COR-L47 (cell line): ENCODE measurements around the gene PYGL.
"Not testable (repeated sequence)": the region's sequence is repeated elsewhere in the genome, so short reads cannot be mapped to it uniquely, and the experiment has no call there.

Source experiments
- DNase-seq: peaks from one replicate; lab custom pipeline; 2025; lab: John Stamatoyannopoulos, UW

PYGL gene

DNA sequence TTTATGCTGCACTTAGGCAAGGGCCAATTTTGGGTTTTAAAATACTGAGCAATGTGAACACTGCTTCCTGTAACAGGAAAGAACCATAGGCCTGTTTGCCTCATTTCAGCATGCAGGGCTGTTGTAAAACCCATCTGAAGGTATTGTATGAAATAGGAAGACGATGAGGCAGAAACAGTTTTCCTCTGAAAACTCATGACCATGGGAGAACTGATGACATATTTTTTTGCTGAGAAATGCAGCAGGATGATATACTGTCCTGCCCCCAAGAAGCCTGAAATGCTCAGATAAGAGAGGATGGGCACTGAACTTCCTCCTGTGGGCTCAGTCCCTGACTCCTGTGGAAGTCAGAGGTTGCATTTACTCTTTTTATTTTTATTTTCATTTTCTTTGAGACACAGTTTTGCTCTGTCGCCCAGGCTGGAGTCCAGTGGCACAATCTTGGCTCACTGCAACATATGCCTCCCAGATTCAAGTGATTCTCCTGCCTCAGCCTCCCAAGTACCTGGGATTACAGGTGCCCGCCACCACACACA lies 17.4 kb downstream of the PYGL start:
- no peak for DNase-seq

DNA sequence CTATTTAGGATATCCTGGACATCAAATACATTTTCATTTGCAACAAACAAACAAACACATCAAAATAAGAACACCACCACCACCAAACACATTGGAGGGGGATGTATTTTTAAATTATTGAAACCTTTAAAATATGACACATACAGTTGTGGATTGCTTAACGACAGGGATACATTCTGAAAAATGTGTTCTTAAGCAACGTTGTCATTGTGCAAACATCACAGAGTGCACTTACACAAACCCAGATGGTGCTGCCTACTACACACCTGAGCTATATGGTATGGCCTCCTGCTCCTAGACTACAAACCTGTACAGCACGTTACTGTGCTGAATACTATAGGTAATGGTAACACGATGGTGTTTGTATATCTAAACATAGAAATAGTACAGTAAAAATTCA lies 19.4 kb downstream of the PYGL start:
- DNase-seq = no peak

DNA sequence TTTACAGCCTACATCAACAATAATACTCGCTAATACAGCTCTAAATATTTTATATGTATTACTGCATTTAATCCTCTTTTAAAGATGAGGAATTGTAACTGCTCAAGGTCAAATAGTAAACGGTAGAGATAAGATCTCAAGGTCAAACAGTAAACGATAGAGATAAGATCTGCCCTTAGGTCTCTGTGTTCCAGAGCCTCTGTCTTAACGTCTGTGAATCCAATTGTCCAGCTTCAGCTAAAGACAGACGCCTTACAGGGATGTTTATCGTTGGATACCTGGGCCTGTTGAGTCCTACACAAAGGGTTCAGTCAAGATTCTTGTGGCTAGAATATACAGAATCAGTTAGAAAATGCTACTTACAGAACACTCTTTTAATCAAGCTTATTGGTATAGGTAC lies 20.0 kb downstream of the PYGL start:
- no peak for DNase-seq

DNA sequence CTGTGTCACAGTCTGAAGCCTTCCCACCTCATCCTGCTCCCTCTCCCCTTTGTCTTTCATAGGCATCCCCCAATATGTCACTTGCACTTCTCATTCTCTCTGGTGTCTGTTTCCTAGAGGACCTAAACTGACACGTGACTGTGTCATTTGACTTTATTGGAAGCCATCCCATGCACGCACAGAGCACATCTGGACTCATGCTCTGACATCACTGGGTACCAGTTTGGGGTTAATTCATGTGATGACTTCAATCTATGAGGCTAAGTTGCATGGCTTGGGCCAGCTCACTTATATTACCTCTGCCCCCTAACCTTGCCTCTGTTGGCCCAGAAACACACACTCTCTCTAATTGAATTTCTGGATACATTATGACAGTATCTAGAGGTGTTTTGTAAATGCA lies 21.5 kb downstream of the PYGL start:
- DNase-seq = no peak

GRCh38 chr14:50920482-50921230 lies 23.6 kb downstream of the PYGL start:
- DNase-seq = no peak

DNA sequence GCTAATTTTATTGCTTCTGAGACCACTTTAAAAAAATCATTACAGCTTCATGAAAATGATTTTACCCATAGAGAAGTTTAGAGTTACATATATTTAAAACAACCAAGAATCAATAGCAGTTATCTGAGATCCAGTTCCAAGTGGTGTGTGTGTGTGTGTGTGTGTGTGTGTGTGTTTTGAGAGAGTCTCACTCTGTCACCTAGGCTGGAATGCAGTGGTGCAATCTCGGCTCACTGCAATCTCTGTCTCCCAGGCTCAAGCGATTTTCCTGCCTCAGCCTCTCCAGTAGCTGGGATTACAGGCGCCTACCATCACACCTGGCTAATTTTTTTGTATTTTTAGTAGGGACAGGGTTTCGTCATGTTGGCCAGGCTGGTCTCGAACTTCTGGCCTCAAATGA lies 24.8 kb downstream of the PYGL start:
- not testable (repeated sequence) for DNase-seq

- DNase-seq = no peak
These were observed 26.8 kb downstream of the PYGL start for GRCh38 chr14:50917449-50917848.

DNA sequence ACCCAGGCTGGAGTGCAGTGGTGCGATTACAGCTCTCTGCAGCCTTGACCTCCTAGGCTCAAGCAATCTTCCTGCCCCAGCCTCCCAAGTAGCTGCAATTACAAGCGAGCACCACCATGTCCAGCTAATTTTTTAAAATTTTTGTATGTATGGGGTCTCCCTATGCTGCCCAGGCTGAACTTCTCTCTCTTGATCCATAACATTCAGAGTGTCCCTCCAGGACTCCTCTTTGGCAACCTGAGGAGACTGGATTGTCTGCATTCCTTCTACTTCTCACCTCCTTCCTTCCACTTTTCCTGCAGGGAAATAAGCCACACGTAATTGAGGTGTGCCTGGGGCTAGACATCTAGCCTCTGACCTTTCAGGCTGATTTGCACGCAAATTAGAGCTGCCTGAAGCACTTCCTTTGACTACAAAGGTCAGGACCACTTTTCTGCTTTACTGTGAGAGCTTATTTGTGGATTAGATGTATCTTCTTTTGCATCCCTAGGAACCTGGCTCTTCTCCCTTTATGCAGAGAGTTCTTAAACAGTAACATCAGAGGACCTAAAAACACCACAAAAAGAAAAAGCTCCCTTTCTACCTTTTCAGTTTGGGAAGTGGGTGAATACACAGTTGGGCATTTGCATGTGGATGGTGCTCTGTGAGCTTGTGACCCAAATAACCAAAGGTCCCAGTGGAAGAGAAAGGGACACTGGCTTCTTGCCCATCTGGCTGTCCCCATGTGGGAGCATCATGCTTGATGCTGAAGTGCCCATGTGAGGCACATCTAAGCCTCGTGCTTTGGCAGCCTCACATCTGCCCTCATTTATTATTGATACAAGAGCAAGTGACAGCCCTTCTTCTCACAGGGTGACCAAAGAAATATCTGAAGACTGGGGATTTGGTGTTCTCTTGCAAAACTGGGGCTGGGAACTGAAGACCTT lies 33.5 kb downstream of the PYGL start:
- DNase-seq = no peak

GRCh38 chr14:50906326-50907065 lies 37.8 kb downstream of the PYGL start:
- DNase-seq = peak; percentile 81

DNA sequence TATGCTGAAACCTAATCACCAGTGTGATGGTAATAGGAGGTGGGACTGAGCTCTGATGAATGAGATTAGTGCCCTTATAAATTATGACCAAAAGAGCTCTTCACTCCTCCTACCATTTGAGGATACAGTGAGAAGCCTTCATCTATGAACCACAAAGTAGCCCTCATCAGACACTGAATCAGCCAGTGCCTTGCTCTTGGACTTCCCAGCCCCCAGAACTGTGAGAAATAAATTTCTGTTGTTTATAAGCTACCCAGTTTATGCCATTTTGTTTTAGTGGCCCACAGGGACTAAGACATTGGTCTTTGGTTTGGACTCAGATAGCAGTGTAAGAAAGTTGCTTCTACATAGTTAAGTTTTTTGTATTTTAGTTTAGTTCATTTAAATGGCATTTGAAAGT lies 39.6 kb downstream of the PYGL start:
- DNase-seq = no peak

DNA sequence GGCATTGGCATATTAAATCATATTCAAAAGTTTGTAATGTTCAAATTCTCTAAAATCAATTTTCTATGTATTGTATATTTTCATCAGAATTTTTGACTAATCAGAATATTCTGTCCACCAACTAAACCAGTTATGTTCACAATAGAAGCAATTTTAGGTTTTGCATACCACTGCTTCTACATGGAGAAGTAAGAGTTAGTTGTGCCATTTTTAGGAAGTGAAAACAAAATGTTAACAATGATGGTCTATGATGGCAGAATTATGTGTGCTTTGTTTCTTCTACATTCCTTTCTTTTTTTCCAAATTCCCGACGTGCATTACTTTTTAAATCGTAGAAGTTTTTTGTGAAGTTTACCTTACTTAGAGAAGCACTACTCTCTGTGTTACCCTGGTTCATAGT lies 42.9 kb downstream of the PYGL start:
- no peak for DNase-seq

DNA sequence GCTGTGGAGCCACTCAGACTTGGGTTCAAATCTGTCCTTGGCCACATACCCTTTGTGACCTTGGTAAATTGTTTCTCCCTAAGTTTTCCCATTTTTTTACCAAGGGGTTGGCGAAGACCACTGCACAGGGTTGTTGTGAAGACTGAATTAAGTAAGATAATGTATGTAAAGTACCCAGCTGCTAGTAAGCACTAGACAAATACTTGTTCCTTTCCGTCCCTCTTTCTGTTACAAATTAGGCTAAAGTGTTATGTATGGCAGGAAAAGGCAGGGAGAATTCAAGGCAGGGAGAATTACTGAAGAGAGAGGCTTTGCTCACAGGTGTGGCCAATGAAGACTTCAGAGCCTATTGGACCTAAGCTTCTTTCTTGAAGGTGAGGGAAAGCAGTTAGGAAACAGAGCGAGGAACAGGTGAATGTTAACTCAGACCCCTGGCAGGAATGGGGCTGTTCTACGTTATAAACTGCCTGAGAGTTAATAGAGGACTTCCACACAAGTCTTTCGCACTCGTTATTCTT lies 46.6 kb downstream of the PYGL start:
- no peak for DNase-seq

GRCh38 chr14:50897005-50897404 lies 47.3 kb downstream of the PYGL start:
- not testable (repeated sequence) for DNase-seq

- DNase-seq = not testable (repeated sequence)
These were observed 47.9 kb downstream of the PYGL start for GRCh38 chr14:50896421-50896820.

- DNase-seq = no peak
These were observed 52.0 kb downstream of the PYGL start for GRCh38 chr14:50892255-50892654.

DNA sequence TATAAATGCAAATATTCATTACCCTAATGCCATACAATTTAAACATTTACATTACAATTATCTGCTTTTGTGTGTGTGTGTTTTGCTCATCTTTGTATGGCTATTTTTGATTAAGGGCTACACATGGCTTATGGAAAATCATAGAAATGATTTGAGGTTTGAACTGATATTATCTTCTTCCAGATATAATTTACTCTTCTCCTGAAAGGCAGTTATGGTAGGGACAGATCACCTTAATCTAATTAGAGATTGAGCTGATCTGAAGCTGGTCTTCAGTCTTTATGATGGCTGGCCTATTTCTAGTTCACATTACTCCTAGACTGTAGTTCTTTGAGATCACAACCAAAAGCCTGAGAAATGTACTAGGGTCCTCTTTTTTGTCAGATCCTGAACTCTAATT lies 56.8 kb downstream of the PYGL start:
- no peak for DNase-seq

DNA sequence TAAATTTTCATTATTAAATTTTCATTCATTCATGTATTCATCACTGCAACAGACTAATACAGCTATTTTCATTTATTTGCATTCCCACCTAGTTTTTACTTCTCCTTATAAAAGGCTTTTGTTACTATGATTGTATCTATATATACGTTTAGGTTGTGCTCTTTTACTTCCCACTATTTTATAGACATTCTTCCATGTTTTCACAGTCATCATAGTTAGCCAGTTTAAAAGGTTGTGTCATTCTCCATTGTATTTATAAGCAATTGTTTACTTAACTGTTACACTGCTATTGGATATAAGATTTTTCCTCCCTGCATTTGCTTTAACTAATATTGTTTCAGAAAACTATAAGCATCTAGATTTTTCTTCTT lies 60.5 kb downstream of the PYGL start:
- DNase-seq = no peak

GRCh38 chr14:50882932-50883826 lies 61.1 kb downstream of the PYGL start:
- DNase-seq = no peak

DNA sequence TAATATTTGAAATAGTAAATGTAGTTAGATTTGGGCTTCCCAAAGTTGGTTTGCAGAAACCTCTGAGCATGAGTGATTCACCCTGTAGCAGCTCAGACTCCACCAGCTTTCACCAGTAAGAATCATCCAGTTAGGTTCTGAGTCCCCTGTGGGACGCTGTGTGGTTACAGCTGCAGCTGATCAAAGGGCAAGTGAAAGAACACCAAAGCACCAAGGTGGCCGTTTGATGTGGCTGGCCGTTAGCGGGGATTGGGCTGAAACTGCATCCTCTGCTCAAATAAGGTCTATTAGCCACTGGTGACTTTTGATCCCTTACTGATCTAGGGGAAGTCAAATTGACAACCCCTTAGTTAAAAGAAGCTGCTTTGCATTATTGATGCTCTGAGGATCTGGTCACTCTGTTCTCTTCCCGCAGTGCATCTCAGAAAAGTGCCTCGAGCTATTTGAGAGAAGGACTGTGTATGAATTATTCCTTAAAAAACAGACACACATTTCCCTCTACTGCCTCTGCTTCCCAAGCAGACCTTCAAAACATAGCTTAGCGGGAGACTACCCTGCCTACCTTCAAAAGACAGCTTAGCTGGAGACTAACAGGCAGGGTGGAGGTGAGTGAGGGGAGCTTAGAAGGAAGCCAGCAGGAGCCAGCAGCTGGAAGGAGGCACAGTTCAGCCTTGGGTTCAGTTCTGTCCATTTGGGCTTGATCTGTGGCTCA lies 68.8 kb downstream of the PYGL start:
- DNase-seq = no peak

DNA sequence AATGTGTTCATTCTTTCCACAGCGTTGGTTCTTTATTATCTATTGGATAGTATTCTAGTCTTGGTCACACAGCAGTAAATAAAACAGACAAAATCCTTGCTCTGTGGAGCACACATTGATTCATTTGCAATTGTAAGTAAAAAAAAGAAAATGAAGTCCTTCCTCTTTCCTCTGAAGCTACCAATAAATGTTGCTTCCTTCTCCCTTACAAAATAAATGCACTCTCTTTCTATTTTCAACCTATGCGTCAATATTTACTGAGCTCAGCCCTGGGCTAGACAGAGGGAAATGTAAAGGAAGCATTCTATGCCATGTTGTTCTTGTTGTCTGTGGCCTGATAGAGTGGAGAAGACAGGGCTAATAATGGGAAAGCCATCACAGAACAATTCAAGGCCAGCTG lies 69.5 kb downstream of the PYGL start:
- no peak for DNase-seq
